Gastrocnemius medialis (tissue), 4 donors: ENCODE results near the gene ZNF397. TPM values are rescaled to one million over a fixed set of nuclear protein-coding genes. Genes with fewer than 3 reads are reported as not detected.

Experiments used
- ATAC-seq, 2 donors: fragments of 150-250 bp; one replicate each; pipeline ENCODE4 v1.9.1; 2016
- DNase-seq, 2 donors: peaks; one replicate each; pipeline ENCODE4 v3.0.0-alpha.2; 2019
- H3K27ac ChIP-seq, 4 donors: fragments of 200-600 bp; sonication (generic); 1 replicate in 1 of 4; 2 replicates in 3 of 4; pipeline ENCODE4 v1.5.1; 2016 to 2018; ENCODE audit warnings: mild to moderate bottlenecking in 2 of 4, moderate library complexity in 1 of 4
- H3K27me3 ChIP-seq, 3 donors: fragments of 200-600 bp; sonication (generic) in 2 of 3; 1 replicate in 1 of 3; 2 replicates in 2 of 3; pipeline versions ENCODE4 v1.5.1 to v1.6.0; 2016 to 2019; ENCODE audit warnings: mild to moderate bottlenecking in 1 of 3, moderate library complexity in 1 of 3
- H3K36me3 ChIP-seq, 2 donors: fragments of 200-600 bp; sonication (generic) in 1 of 2; one replicate each; pipeline ENCODE4 v1.5.1; 2017 to 2018
- H3K4me1 ChIP-seq, 2 donors: fragments of 200-600 bp; sonication (generic) in 1 of 2; one replicate each; pipeline ENCODE4 v1.5.1; 2016 to 2017; ENCODE audit warnings: mild to moderate bottlenecking in 2 of 2
- H3K4me3 ChIP-seq, 4 donors: fragments of 200-600 bp; sonication (generic) in 3 of 4; 1 replicate in 1 of 4; 2 replicates in 3 of 4; pipeline ENCODE4 v1.5.1; 2016 to 2019; ENCODE audit warnings: mild to moderate bottlenecking in 2 of 4
- H3K9me3 ChIP-seq, 3 donors: fragments of 200-600 bp; sonication (generic) in 2 of 3; 1 replicate in 1 of 3; 2 replicates in 2 of 3; pipeline ENCODE4 v1.5.1; 2016 to 2019
- CTCF ChIP-seq, 5 experiments: fragments of 450-650 bp in 3 of 5; fragments of 200-600 bp in 2 of 5; sonication (generic) in 2 of 5; IDR thresholded peaks in 4 of 5; conservative IDR thresholded peaks in 1 of 5; 1 replicate in 4 of 5; 2 replicates in 1 of 5; pipeline ENCODE4 v1.5.1; 2016 to 2019; ENCODE audit warnings: antibody characterized with exemption in 5 of 5, mild to moderate bottlenecking in 3 of 5, moderate library complexity in 3 of 5
- POLR2A ChIP-seq, 2 donors: fragments of 450-650 bp; IDR thresholded peaks; one replicate each; pipeline ENCODE4 v1.6.1; 2017; ENCODE audit warnings: antibody characterized with exemption in 2 of 2, mild to moderate bottlenecking in 2 of 2, moderate library complexity in 2 of 2
- in situ Hi-C, 4 donors: fragments of 200-750 bp; cut with MboI; loops; one replicate each; pipeline versions ENCODE4 v1.15.0 to v1.8.0; 2017; ENCODE audit warnings: low sequenced_read_pairs in 4 of 4
- intact Hi-C: fragments of 100-400 bp; cut with DNase I; formaldehyde crosslinking; loops from one replicate; pipeline ENCODE4 v1.15.1; 2023; ENCODE audit warnings: low total_unique reads
- total RNA-seq, 4 donors: library from RNA; depleted of rRNA; stranded (reverse); fragments of >200 nt; gene quantifications; one replicate each; pipeline versions ENCODE4 v1.1.0 to v1.2.3, GENCODE V29; 2016

ZNF397 gene
- total RNA-seq, 4 donors from 2014 or later: 12.3 to 23.4 (median 14.7) TPM

- peaks cover 0 to 18% of the 10 kb centered on the region in 2 donors for H3K36me3 ChIP-seq
- peak; percentile 52 to 67 for DNase-seq
- peak overlapping the region; percentile 62 to 89 (median 73) for H3K4me3 ChIP-seq
- H3K4me1 ChIP-seq: peaks cover 0 to 3% of the 10 kb centered on the region in 2 donors
- peak overlapping the region; percentile 78 to 84 (median 82) for H3K27ac ChIP-seq
- H3K27me3 ChIP-seq: no peaks in the 10 kb centered on the region
- peak; percentile 29 to 37 for TF ChIP-seq POLR2A (IDR thresholded peaks at IDR 0.05)
- peak in 1 of 5 experiments; percentile 5 for TF ChIP-seq CTCF (IDR thresholded peaks at IDR 0.05 in 4 of 5, conservative IDR thresholded peaks at IDR 0.05 in 1 of 5)
- ATAC-seq: peak; percentile 87 to 92
- H3K9me3 ChIP-seq: no peaks in the 10 kb centered on the region
- in situ Hi-C loops (no loop called here), intact Hi-C loops (loop anchor here (1.0 kb wide), 2 partner anchors 22 to 26 kb away; partner anchors contain the start of gene ZNF397)
These were observed 26.4 kb downstream of the ZNF397 start for GRCh38 chr18:35267161-35267651.

GRCh38 chr18:35267809-35268208 is 27.0 kb downstream of the ZNF397 start:
- Histone ChIP-seq H3K36me3 (peaks cover 0 to 12% of the 10 kb centered on the region in 2 donors), H3K4me3 (peak overlapping the region; percentile 62 to 89 (median 73)), H3K27me3 (no peaks in the 10 kb centered on the region), H3K9me3 (no peaks in the 10 kb centered on the region), H3K4me1 (peaks cover 0 to 3% of the 10 kb centered on the region in 2 donors), H3K27ac (peak overlapping the region; percentile 78 to 84 (median 82))
- no peak for DNase-seq
- no peak for ATAC-seq
- intact Hi-C loops (loop anchor here (1.0 kb wide), 2 partner anchors 21 to 27 kb away; partner anchors contain the start of gene ZNF397), in situ Hi-C loops (no loop called here)
- no peak for TF ChIP-seq POLR2A (IDR thresholded peaks at IDR 0.05)
- TF ChIP-seq CTCF (IDR thresholded peaks at IDR 0.05 in 4 of 5, conservative IDR thresholded peaks at IDR 0.05 in 1 of 5): no peak

- Histone ChIP-seq H3K27ac (no peak overlapping the region), H3K9me3 (no peaks in the 10 kb centered on the region), H3K27me3 (no peaks in the 10 kb centered on the region), H3K4me3 (no peak overlapping the region), H3K36me3 (peaks cover 0 to 4% of the 10 kb centered on the region in 2 donors), H3K4me1 (peaks cover 0 to 3% of the 10 kb centered on the region in 2 donors)
- intact Hi-C loops: no loop called here
- no peak for TF ChIP-seq CTCF (IDR thresholded peaks at IDR 0.05 in 4 of 5, conservative IDR thresholded peaks at IDR 0.05 in 1 of 5)
- TF ChIP-seq POLR2A (IDR thresholded peaks at IDR 0.05): no peak
- in situ Hi-C loops: no loop called here
- ATAC-seq (no peak), DNase-seq (no peak)
These were observed 28.0 kb downstream of the ZNF397 start for GRCh38 chr18:35268821-35269220.

GRCh38 chr18:35271656-35272055 is 30.8 kb downstream of the ZNF397 start:
- no peak overlapping the region for H3K4me3 ChIP-seq
- TF ChIP-seq POLR2A (IDR thresholded peaks at IDR 0.05) (no peak), CTCF (IDR thresholded peaks at IDR 0.05 in 4 of 5, conservative IDR thresholded peaks at IDR 0.05 in 1 of 5) (no peak)
- DNase-seq: no peak
- ATAC-seq: no peak
- intact Hi-C loops: no loop called here
- H3K27me3 ChIP-seq: no peaks in the 10 kb centered on the region
- in situ Hi-C loops: no loop called here
- no peaks in the 10 kb centered on the region for H3K9me3 ChIP-seq
- no peak overlapping the region for H3K27ac ChIP-seq
- no peaks in the 10 kb centered on the region for H3K36me3 ChIP-seq
- peaks cover 0 to 3% of the 10 kb centered on the region in 2 donors for H3K4me1 ChIP-seq

GRCh38 chr18:35276267-35276666 is 35.4 kb downstream of the ZNF397 start:
- no peaks in the 10 kb centered on the region for H3K27me3 ChIP-seq
- H3K9me3 ChIP-seq: no peaks in the 10 kb centered on the region
- DNase-seq (no peak), ATAC-seq (no peak)
- H3K4me1 ChIP-seq: peaks cover 0 to 8% of the 10 kb centered on the region in 2 donors
- H3K36me3 ChIP-seq: no peaks in the 10 kb centered on the region
- intact Hi-C loops (no loop called here), in situ Hi-C loops (no loop called here)
- H3K27ac ChIP-seq: no peak overlapping the region
- TF ChIP-seq POLR2A (IDR thresholded peaks at IDR 0.05) (no peak), CTCF (IDR thresholded peaks at IDR 0.05 in 4 of 5, conservative IDR thresholded peaks at IDR 0.05 in 1 of 5) (no peak)
- H3K4me3 ChIP-seq: no peak overlapping the region
